C4-2B (cell line): Measurements from ENCODE around the gene PAX6.

Source experiments
- ZFX ChIP-seq: fragments of 450-650 bp; IDR thresholded peaks from 2 replicates; pipeline ENCODE4 v1.6.1; 2017
- TF ChIP-seq, protein P1 (sequence below): fragments of 450-650 bp; conservative IDR thresholded peaks from 2 replicates; pipeline ENCODE4 v1.5.1; 2017; ENCODE audit warnings: mild to moderate bottlenecking

DNA sequence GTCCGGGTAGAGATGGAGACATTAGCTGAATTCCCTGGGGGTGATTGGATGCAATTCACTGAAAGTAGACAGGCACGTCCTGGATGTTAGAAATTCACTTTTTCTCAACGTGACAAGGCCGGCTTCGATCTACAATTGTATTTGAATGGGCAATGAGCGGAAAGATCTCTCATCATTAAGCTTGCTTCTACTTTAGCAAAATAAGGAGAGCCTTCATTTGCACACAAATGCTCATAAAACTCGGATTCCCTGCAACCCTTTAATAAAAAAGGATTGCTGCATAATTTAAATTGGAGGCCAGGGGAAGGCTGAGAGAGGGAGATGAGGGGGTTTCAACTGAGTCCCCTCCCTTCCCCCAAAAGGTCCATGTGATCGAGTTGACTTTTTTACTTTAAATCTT is 10.6 kb upstream of the PAX6 start:
- TF ChIP-seq, protein P1, sequence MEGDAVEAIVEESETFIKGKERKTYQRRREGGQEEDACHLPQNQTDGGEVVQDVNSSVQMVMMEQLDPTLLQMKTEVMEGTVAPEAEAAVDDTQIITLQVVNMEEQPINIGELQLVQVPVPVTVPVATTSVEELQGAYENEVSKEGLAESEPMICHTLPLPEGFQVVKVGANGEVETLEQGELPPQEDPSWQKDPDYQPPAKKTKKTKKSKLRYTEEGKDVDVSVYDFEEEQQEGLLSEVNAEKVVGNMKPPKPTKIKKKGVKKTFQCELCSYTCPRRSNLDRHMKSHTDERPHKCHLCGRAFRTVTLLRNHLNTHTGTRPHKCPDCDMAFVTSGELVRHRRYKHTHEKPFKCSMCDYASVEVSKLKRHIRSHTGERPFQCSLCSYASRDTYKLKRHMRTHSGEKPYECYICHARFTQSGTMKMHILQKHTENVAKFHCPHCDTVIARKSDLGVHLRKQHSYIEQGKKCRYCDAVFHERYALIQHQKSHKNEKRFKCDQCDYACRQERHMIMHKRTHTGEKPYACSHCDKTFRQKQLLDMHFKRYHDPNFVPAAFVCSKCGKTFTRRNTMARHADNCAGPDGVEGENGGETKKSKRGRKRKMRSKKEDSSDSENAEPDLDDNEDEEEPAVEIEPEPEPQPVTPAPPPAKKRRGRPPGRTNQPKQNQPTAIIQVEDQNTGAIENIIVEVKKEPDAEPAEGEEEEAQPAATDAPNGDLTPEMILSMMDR, result no peak
- TF ChIP-seq ZFX, result no peak
